HepG2 (cell line): ENCODE data around the gene NECAB2. TPM values are rescaled to one million over a fixed set of nuclear protein-coding genes. Genes with fewer than 3 reads are reported as not detected.

Experiments
- ATAC-seq: fragments of 200-7000 bp; cut with Tn5 transposase; 3 replicates; pipeline ENCODE4 v1.9.1; 2020; ENCODE audit warnings: mild to moderate bottlenecking, moderate library complexity
- BruUV-seq: library from RNA; stranded (reverse); fragments of 400-500 nt; replicated peaks from 2 replicates; lab custom pipeline; 2021; lab: Mats Ljungman, UMichigan
- CTCF ChIA-PET: fragments of 300-600 bp; formaldehyde crosslinking; extraction: SDS; loops from one replicate; lab custom pipeline; 2021; ENCODE audit warnings: low total read pairs, inconsistent platforms, low intra/inter-chr PET ratio; lab: Yijun Ruan, JAX
- POLR2A ChIA-PET: fragments of 350-600 bp; sonication (Branson Sonifier 250); formaldehyde crosslinking; loops from one replicate; lab custom pipeline; 2020; ENCODE audit warnings: antibody characterized with exemption, inconsistent platforms; lab: Yijun Ruan, JAX
- DNase-seq: peaks from one replicate; pipeline ENCODE4 v3.0.0-alpha.2; 2015; ENCODE audit warnings: low spot score
- FAIRE-seq: peaks from 3 replicates; lab custom pipeline; 2011; peaks lifted over from hg19 to GRCh38; lab: Jason Lieb, UNC
- H2AFZ ChIP-seq: one replicate; pipeline ENCODE4 v1.6.1; 2011; ENCODE audit warnings: low read length, inconsistent platforms
- H3K27ac ChIP-seq: fragments of 300-600 bp; 3 replicates; pipeline ENCODE4 v1.8.0; 2011; ENCODE audit warnings: mixed run types, mild to moderate bottlenecking, mixed read lengths, low read length, inconsistent platforms; ENCODE audit not compliant: insufficient read depth; ENCODE audit errors: extremely low read length
- H3K27me3 ChIP-seq, 2 experiments: fragments of 200-600 bp in 1 of 2; 2 replicates in 1 of 2; 3 replicates in 1 of 2; pipeline versions ENCODE4 v1.6.0 to v1.8.0; 2011; ENCODE audit warnings: low read length in 2 of 2, mild to moderate bottlenecking in 2 of 2, moderate library complexity in 2 of 2, inconsistent platforms in 1 of 2; ENCODE audit not compliant: insufficient read depth in 2 of 2, control insufficient read depth in 1 of 2
- H3K36me3 ChIP-seq, 2 experiments: fragments of 200-600 bp in 1 of 2; replicated peaks in 1 of 2; 2 replicates in 1 of 2; 3 replicates in 1 of 2; pipeline versions ENCODE4 v1.5.1 to v1.8.0; 2011; ENCODE audit warnings: low read length in 2 of 2, inconsistent platforms in 1 of 2; ENCODE audit not compliant: insufficient read depth in 2 of 2, control insufficient read depth in 1 of 2
- H3K4me1 ChIP-seq: 2 replicates; pipeline ENCODE4 v1.5.1; 2012; ENCODE audit warnings: low read length, inconsistent platforms; ENCODE audit not compliant: insufficient read depth
- H3K4me2 ChIP-seq: 2 replicates; pipeline ENCODE4 v1.6.0; 2011; ENCODE audit warnings: low read depth, low read length, inconsistent platforms
- H3K4me3 ChIP-seq, 3 experiments: fragments of 200-600 bp in 1 of 3; sonication (generic), shearing (Covaris generic) in 1 of 3; replicated peaks in 1 of 3; 2 replicates each; pipeline ENCODE4 v1.5.1; 2011 to 2016; ENCODE audit warnings: low read length in 3 of 3, inconsistent platforms in 2 of 3, low read depth in 2 of 3, mild to moderate bottlenecking in 2 of 3, control low read depth in 1 of 3, mixed read lengths in 1 of 3; ENCODE audit not compliant: insufficient read depth in 1 of 3
- H3K79me2 ChIP-seq: one replicate; pipeline ENCODE4 v1.6.1; 2011; ENCODE audit warnings: low read length, inconsistent platforms; ENCODE audit not compliant: insufficient read depth
- H3K9ac ChIP-seq: 2 replicates; pipeline ENCODE4 v1.6.0; 2011; ENCODE audit warnings: mild to moderate bottlenecking, low read depth, low read length, inconsistent platforms; ENCODE audit not compliant: insufficient read depth
- H3K9me3 ChIP-seq: 2 replicates; pipeline ENCODE4 v1.5.1; 2012; ENCODE audit warnings: mild to moderate bottlenecking, low read length
- H4K20me1 ChIP-seq: 2 replicates; pipeline ENCODE4 v1.6.0; 2011; ENCODE audit warnings: inconsistent platforms, mild to moderate bottlenecking, low read length, moderate library complexity; ENCODE audit not compliant: insufficient read depth
- GTF2F1 ChIP-seq: fragments of 150-350 bp; IDR thresholded peaks from 2 replicates; pipeline ENCODE4 v1.6.1; 2014; ENCODE audit warnings: low read length
- KAT2B ChIP-seq: fragments of 150-350 bp; IDR thresholded peaks from 2 replicates; pipeline ENCODE4 v1.6.1; 2014; ENCODE audit warnings: low read depth, low read length, borderline replicate concordance
- MATR3 ChIP-seq: sonication (generic); formaldehyde crosslinking; IDR thresholded peaks from 2 replicates; pipeline ENCODE4 v1.4.0; 2020; ENCODE audit warnings: missing genetic modification reagents
- MLLT10 ChIP-seq: sonication (generic); formaldehyde crosslinking; IDR thresholded peaks from 2 replicates; pipeline ENCODE4 v1.4.0; 2020; ENCODE audit warnings: missing genetic modification reagents
- PBX3 ChIP-seq: sonication (generic); formaldehyde crosslinking; IDR thresholded peaks from 2 replicates; pipeline ENCODE4 v1.8.1; 2023; ENCODE audit warnings: missing genetic modification reagents, inconsistent platforms, borderline replicate concordance
- POLR2AphosphoS2 ChIP-seq: IDR thresholded peaks from 2 replicates; pipeline ENCODE4 v1.6.1; 2011; ENCODE audit warnings: low read depth, low read length, improper control_type of control experiment
- POLR2AphosphoS5 ChIP-seq: IDR thresholded peaks from 2 replicates; pipeline ENCODE4 v1.6.1; 2012; ENCODE audit warnings: low read depth, low read length
- PRPF4 ChIP-seq: fragments of 200-400 bp; formaldehyde crosslinking; IDR thresholded peaks from 2 replicates; pipeline ENCODE4 v1.6.1; 2016; ENCODE audit warnings: low read length, low read depth; ENCODE audit not compliant: poor library complexity, severe bottlenecking
- RAD51 ChIP-seq: fragments of 450-650 bp; IDR thresholded peaks from 2 replicates; pipeline ENCODE4 v1.6.1; 2016; ENCODE audit warnings: borderline replicate concordance
- ZBTB37 ChIP-seq: sonication (generic); formaldehyde crosslinking; IDR thresholded peaks from 2 replicates; pipeline ENCODE4 v1.4.0; 2020; ENCODE audit warnings: mild to moderate bottlenecking, missing genetic modification reagents
- ZFP91 ChIP-seq: sonication (generic); formaldehyde crosslinking; IDR thresholded peaks from 2 replicates; pipeline ENCODE4 v1.9.0; 2022; ENCODE audit warnings: missing genetic modification reagents, mild to moderate bottlenecking, borderline replicate concordance
- ZMYM2 ChIP-seq: sonication (generic); formaldehyde crosslinking; IDR thresholded peaks from 2 replicates; pipeline ENCODE4 v1.8.0; 2022; ENCODE audit warnings: mild to moderate bottlenecking, missing genetic modification reagents
- ZNF138 ChIP-seq: sonication (generic); formaldehyde crosslinking; IDR thresholded peaks from 2 replicates; pipeline ENCODE4 v1.5.0; 2020; ENCODE audit warnings: mild to moderate bottlenecking, low read depth, missing genetic modification reagents
- ZNF20 ChIP-seq: sonication (generic); formaldehyde crosslinking; IDR thresholded peaks from 2 replicates; pipeline ENCODE4 v1.4.0; 2020; ENCODE audit warnings: mild to moderate bottlenecking, moderate library complexity, missing genetic modification reagents
- ZNF530 ChIP-seq: sonication (generic); formaldehyde crosslinking; IDR thresholded peaks from 2 replicates; pipeline ENCODE4 v1.5.0; 2020; ENCODE audit warnings: low read depth, mild to moderate bottlenecking, missing genetic modification reagents
- ZNF549 ChIP-seq: sonication (generic); formaldehyde crosslinking; IDR thresholded peaks from 2 replicates; pipeline ENCODE4 v1.5.0; 2020; ENCODE audit warnings: missing genetic modification reagents
- ZNF557 ChIP-seq: sonication (generic); formaldehyde crosslinking; IDR thresholded peaks from 2 replicates; pipeline ENCODE4 v1.4.0; 2020; ENCODE audit warnings: missing genetic modification reagents
- ZSCAN12 ChIP-seq: sonication (generic); formaldehyde crosslinking; IDR thresholded peaks from 2 replicates; pipeline ENCODE4 v1.9.0; 2021; ENCODE audit warnings: mild to moderate bottlenecking, missing genetic modification reagents
- ZSCAN21 ChIP-seq: sonication (generic); formaldehyde crosslinking; IDR thresholded peaks from 2 replicates; pipeline ENCODE4 v1.8.0; 2022; ENCODE audit warnings: mild to moderate bottlenecking, missing genetic modification reagents, moderate library complexity, borderline replicate concordance
- WGBS: methylation state at CpG from one replicate; pipeline ENCODE4 v1.1.6; 2017; ENCODE audit warnings: low lambda C conversion rate; 5-methylcytosine and 5-hydroxymethylcytosine counted together
- in situ Hi-C: cut with HindIII; loops from 2 replicates; pipeline ENCODE4 v1.10.0; 2017; ENCODE audit warnings: low pct_unique_long_range_greater_than_20kb; ENCODE audit not compliant: extremely low pct_ligation_motif_present
- intact Hi-C: fragments of 100-400 bp; cut with micrococcal nuclease; formaldehyde crosslinking; loops from one replicate; pipeline ENCODE4 v1.10.0; 2022; ENCODE audit not compliant: unreplicated experiment
- polyA plus RNA-seq, 8 experiments: library from polyadenylated mRNA; depleted of rRNA in 3 of 8; stranded (reverse) in 7 of 8; unstranded in 1 of 8; fragments of >200 nt; fragmentation: Illumina TruSeq in 4 of 8; extraction: Trizol in 4 of 8; gene quantifications; 2 replicates each; pipeline versions ENCODE4 v1.2.1 to v1.2.3, GENCODE V29; 2011 to 2016; ENCODE audit warnings: low read depth in 4 of 8, missing spikeins in 1 of 8, mixed read lengths in 1 of 8; ENCODE audit not compliant: insufficient read depth in 1 of 8
- total RNA-seq, 5 experiments: library from RNA; depleted of rRNA; stranded (reverse); fragments of >200 nt; fragmentation: Illumina TruSeq; extraction: Trizol; gene quantifications; 2 replicates each; pipeline ENCODE4 v1.2.3, GENCODE V29; 2016; ENCODE audit warnings: low read depth in 1 of 5
- TF ChIP-seq, protein P1 (sequence below): IDR thresholded peaks from 2 replicates; pipeline ENCODE4 v1.6.1; 2018; ENCODE audit warnings: missing genetic modification reagents, mild to moderate bottlenecking, missing compliant biosample characterization

NECAB2 gene
- total and polyA plus RNA-seq, 2 of the 13 experiments (the other 11 are each of a cell fraction or from before 2014, with no cell fraction given), result 0.21 to 0.49 TPM

DNA sequence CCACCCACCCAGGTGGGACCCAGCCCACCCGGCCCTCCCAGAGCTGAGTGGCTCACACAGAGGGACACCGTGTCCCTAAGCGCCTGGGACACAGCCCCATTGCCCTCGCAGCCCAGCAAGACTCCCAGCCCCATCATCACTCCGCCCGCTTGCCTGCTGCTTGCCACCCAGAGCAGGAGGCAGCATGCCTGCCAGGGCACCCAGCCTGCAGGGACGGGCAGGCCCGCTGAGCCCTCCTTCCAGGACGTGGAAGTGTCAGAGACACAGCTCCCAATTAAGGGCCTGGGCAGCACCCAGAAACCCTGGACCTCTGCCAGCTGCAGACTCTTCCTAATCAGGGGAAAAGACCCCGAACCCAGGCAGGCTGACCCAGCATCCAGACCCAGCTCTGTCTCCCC lies 32.2 kb upstream of the NECAB2 start (continued):
- no peak for TF ChIP-seq MATR3 (CRISPR knock-in tag)
- TF ChIP-seq, protein P1, sequence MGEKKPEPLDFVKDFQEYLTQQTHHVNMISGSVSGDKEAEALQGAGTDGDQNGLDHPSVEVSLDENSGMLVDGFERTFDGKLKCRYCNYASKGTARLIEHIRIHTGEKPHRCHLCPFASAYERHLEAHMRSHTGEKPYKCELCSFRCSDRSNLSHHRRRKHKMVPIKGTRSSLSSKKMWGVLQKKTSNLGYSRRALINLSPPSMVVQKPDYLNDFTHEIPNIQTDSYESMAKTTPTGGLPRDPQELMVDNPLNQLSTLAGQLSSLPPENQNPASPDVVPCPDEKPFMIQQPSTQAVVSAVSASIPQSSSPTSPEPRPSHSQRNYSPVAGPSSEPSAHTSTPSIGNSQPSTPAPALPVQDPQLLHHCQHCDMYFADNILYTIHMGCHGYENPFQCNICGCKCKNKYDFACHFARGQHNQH (CRISPR knock-in tag), result no peak
- TF ChIP-seq ZNF557, result no peak
- TF ChIP-seq ZSCAN21 (CRISPR knock-in tag), result no peak
- TF ChIP-seq ZNF530 (CRISPR knock-in tag), result no peak
- TF ChIP-seq ZNF549, result no peak

- CTCF ChIA-PET, result no interaction called here
Observed at GRCh38 chr16:83936581-83937165, 31.4 kb upstream of the NECAB2 start.

More at GRCh38 chr16:83936581-83937165, 31.4 kb upstream of the NECAB2 start:
- POLR2A ChIA-PET, result interaction anchor here (0.8 to 3.9 kb wide), 3 partner anchors 11 to 17 kb away, joined by 3 to 16 read pairs (median 3); partner anchors contain the start of gene OSGIN1
- Histone ChIP-seq H3K4me1 (peaks cover 52% of the 10 kb centered on the region), H3K79me2 (no peaks in the 10 kb centered on the region), H2AFZ (no peak overlapping the region), H3K9me3 (no peaks in the 10 kb centered on the region), H3K27ac (no peak overlapping the region), H4K20me1 (no peaks in the 10 kb centered on the region)
- in situ Hi-C loops, result no loop called here
- DNase-seq, result no peak
- no peak for TF ChIP-seq RAD51
- no peak for TF ChIP-seq ZNF138
- TF ChIP-seq ZNF20, result no peak
- no peak for TF ChIP-seq PRPF4
- TF ChIP-seq MLLT10, result no peak
- no peak for TF ChIP-seq PBX3 (CRISPR knock-in tag)
- no peak for TF ChIP-seq ZMYM2 (CRISPR knock-in tag)
- no peak for TF ChIP-seq POLR2AphosphoS5
- no peak for TF ChIP-seq ZFP91
- TF ChIP-seq ZSCAN12, result no peak
- TF ChIP-seq KAT2B, result no peak
- no peak for TF ChIP-seq GTF2F1
- TF ChIP-seq ZBTB37, result no peak
- no peak for TF ChIP-seq POLR2AphosphoS2
- TF ChIP-seq, all 625 proteins: peak for 0
- Histone ChIP-seq H3K27me3 (peaks cover 8 to 69% of the 10 kb centered on the region in 2 experiments; a peak in 3 of 5 replicates), H3K36me3 (no peaks in the 10 kb centered on the region), H3K4me2 (no peak overlapping the region), H3K4me3 (no peak overlapping the region), H3K9ac (no peak overlapping the region)
- 75% methylated on average over 18 of the region's 19 CpGs for WGBS
- no peak for FAIRE-seq
- BruUV-seq, result no TSS peak
- no peak for ATAC-seq
- intact Hi-C loops, result no loop called here
